Right lobe of liver (tissue), 6 donors: ENCODE measurements around the gene CHD2. TPM values are rescaled to one million over a fixed set of nuclear protein-coding genes. Genes with fewer than 3 reads are reported as not detected.
A peak's percentile ranks its signal among the peaks of the same experiment; 100 is the strongest.
"Not testable (repeated sequence)": the region's sequence is repeated elsewhere in the genome, so short reads cannot be mapped to it uniquely, and the experiment has no call there.

Experiments
- ATAC-seq, 4 donors: fragments of 200-7000 bp; cut with Tn5 transposase; one replicate each; pipeline ENCODE4 v1.9.1; 2020; ENCODE audit warnings: mild to moderate bottlenecking in 4 of 4, moderate library complexity in 4 of 4
- DNase-seq, 3 donors: peaks; one replicate each; pipeline ENCODE4 v3.0.0-alpha.2; 2020
- H3K27ac ChIP-seq, 3 donors: fragments of 200-600 bp; one replicate each; pipeline ENCODE4 v1.8.0; 2022
- H3K27me3 ChIP-seq, 2 donors: fragments of 200-600 bp; one replicate each; pipeline ENCODE4 v1.8.0; 2022
- H3K36me3 ChIP-seq, 4 donors: fragments of 200-600 bp; sonication (generic) in 1 of 4; one replicate each; pipeline versions ENCODE4 v1.5.1 to v1.8.0; 2017 to 2022; ENCODE audit warnings: control low read depth in 1 of 4
- H3K4me1 ChIP-seq, 4 donors: fragments of 200-600 bp; sonication (generic) in 1 of 4; one replicate each; pipeline versions ENCODE4 v1.5.1 to v1.8.0; 2017 to 2022; ENCODE audit warnings: control low read depth in 1 of 4
- H3K4me3 ChIP-seq, 3 donors: fragments of 200-600 bp; one replicate each; pipeline ENCODE4 v1.8.0; 2022
- H3K9me3 ChIP-seq, 4 donors: fragments of 200-600 bp; sonication (generic) in 1 of 4; one replicate each; pipeline versions ENCODE4 v1.5.1 to v1.8.0; 2017 to 2022; ENCODE audit warnings: control low read depth in 1 of 4
- POLR2A ChIP-seq: fragments of 450-650 bp; IDR thresholded peaks from one replicate; pipeline ENCODE4 v1.6.1; 2017; ENCODE audit warnings: antibody characterized with exemption, mild to moderate bottlenecking
- WGBS: methylation state at CpG from one replicate; pipeline ENCODE4 v1.1.6; 2018; ENCODE audit warnings: low coverage, low lambda C conversion rate; ENCODE audit not compliant: insufficient coverage; ENCODE audit errors: missing lambda C conversion rate; 5-methylcytosine and 5-hydroxymethylcytosine counted together
- intact Hi-C, 2 donors: fragments of 100-400 bp; cut with DNase I; formaldehyde crosslinking; loops; one replicate each; pipeline versions ENCODE4 v1.11.2 to v1.14.1; 2022
- total RNA-seq, 6 experiments: library from RNA; depleted of rRNA in 2 of 6; stranded (reverse); fragments of >200 nt in 2 of 6; fragmentation: NEBNext Ultra II Directional in 3 of 6; extraction: Animal tissue kit (Norgen Biotek cat#: 25700) in 3 of 6; gene quantifications; one replicate each; pipeline versions ENCODE4 v1.1.0 to v1.2.4, GENCODE V29; 2016 to 2023
- TF ChIP-seq, protein P1 (sequence below), 4 donors: fragments of 200-600 bp in 3 of 4; fragments of 450-650 bp in 1 of 4; IDR thresholded peaks; one replicate each; pipeline versions ENCODE4 v1.5.1 to v1.8.0; 2016 to 2022; ENCODE audit warnings: antibody characterized with exemption in 4 of 4, mild to moderate bottlenecking in 2 of 4
- donor health status: DM: no; HTN: yes; CAD: no.
- donor health status: DM: no; HTN: no; CAD: no.
- donor health status: DM: no; HTN: no; CAD: no.
- donor health status: DM: no; HTN: yes; CAD: no.
- donor health status: DM: no; HTN: yes; CAD: no.

CHD2 gene
- total RNA-seq, 6 experiments from 2014 or later: 41.4 to 65.0 (median 56.6) TPM

DNA sequence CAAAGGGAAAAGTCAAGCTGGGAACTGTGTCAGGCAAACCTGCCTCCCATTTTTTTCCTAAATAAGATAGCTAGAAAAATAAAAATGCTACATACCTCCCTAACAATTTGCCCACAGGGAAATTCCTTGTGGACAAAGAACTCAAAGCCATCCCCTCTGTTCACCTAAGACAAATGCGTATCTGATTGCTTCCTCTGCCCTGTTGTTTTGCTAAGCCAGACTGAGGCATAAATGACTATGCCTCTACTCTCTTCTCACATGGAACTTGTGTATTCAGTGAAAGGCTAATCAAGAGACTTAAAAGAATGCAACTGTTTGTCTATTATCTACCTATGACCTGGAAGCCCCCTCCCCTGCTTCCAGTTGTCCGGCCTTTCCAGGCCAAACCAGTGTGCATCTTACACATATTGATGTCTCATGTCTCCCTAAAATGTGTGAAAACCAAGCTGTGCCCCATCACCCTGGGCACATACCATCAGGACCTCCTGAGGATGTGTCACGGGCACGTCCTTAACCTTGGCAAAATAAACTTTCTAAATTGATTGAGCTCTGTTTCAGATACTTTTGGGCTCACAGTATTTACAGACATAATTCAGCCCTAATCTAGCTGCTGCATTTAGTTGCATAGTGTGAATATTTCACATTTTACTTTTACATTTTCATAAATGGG lies 15.8 kb downstream of the CHD2 start:
- peaks cover 0 to 95% (median 35%) of the 10 kb centered on the region in 4 donors for H3K4me1 ChIP-seq
- TF ChIP-seq, protein P1, sequence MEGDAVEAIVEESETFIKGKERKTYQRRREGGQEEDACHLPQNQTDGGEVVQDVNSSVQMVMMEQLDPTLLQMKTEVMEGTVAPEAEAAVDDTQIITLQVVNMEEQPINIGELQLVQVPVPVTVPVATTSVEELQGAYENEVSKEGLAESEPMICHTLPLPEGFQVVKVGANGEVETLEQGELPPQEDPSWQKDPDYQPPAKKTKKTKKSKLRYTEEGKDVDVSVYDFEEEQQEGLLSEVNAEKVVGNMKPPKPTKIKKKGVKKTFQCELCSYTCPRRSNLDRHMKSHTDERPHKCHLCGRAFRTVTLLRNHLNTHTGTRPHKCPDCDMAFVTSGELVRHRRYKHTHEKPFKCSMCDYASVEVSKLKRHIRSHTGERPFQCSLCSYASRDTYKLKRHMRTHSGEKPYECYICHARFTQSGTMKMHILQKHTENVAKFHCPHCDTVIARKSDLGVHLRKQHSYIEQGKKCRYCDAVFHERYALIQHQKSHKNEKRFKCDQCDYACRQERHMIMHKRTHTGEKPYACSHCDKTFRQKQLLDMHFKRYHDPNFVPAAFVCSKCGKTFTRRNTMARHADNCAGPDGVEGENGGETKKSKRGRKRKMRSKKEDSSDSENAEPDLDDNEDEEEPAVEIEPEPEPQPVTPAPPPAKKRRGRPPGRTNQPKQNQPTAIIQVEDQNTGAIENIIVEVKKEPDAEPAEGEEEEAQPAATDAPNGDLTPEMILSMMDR (IDR thresholded peaks at IDR 0.05): no peak
- TF ChIP-seq POLR2A: no peak
- ATAC-seq: no peak
- no peak for DNase-seq
- 58% methylated on average over 4 of the region's 4 CpGs for WGBS
- peak overlapping the region; percentile 25 to 99 (median 64) for H3K27ac ChIP-seq
- H3K4me3 ChIP-seq: no peak overlapping the region
- intact Hi-C loops: loop anchor here in 1 of 2 donors (5.0 kb wide), 1 partner anchor 114 kb away; no protein-coding TSS in a partner anchor
- H3K9me3 ChIP-seq: no peaks in the 10 kb centered on the region
- H3K36me3 ChIP-seq: no peaks in the 10 kb centered on the region
- no peaks in the 10 kb centered on the region for H3K27me3 ChIP-seq

GRCh38 chr15:92917598-92918407 lies 17.7 kb downstream of the CHD2 start:
- Histone ChIP-seq H3K4me1 (peaks cover 0 to 91% (median 27%) of the 10 kb centered on the region in 4 donors), H3K36me3 (peaks cover 0 to 5% (median 0%) of the 10 kb centered on the region in 4 donors), H3K27ac (peak overlapping the region; percentile 80 to 99 (median 92)), H3K9me3 (no peaks in the 10 kb centered on the region), H3K4me3 (peak overlapping the region in 1 of 3 donors; percentile 10), H3K27me3 (no peaks in the 10 kb centered on the region)
- intact Hi-C loops: loop anchor here in 1 of 2 donors (5.0 kb wide), 1 partner anchor 116 kb away; no protein-coding TSS in a partner anchor
- peak; percentile 87 to 95 (median 88) for DNase-seq
- 5% methylated on average over 11 of the region's 11 CpGs for WGBS
- TF ChIP-seq POLR2A: no peak
- TF ChIP-seq, protein P1 (IDR thresholded peaks at IDR 0.05): peak; percentile 92 to 94 (median 94)
- peak; percentile 69 to 84 (median 80) for ATAC-seq

DNA sequence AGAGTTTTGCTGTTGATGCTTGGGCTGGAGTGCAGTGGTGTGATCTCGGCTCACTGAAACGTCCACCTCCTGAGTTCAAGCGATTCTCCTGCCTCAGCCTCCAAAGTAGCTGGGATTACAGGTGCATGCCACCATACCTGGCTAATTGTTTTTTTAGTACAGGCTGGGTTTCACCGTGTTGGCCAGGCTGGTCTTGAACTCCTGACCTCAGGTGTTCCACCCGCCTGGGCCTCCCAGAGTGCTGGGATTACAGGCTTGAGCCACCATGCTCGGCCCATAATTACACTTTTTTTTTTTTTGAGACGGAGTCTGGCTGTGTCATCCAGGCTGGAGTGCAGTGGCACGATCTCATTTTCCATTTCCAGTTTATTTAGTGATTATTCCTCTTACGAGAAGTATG lies 18.8 kb downstream of the CHD2 start:
- not testable (repeated sequence) for H3K4me3 ChIP-seq, DNase-seq, H3K27me3 ChIP-seq, ATAC-seq, H3K36me3 ChIP-seq, H3K9me3 ChIP-seq
- intact Hi-C loops: loop anchor here in 1 of 2 donors (5.0 kb wide), 1 partner anchor 117 kb away; no protein-coding TSS in a partner anchor
- Histone ChIP-seq H3K27ac (peak overlapping the region in 2 of 3 donors; percentile 92 to 99), H3K4me1 (peaks cover 0 to 80% (median 22%) of the 10 kb centered on the region in 4 donors)
- 69% methylated on average over 8 of the region's 9 CpGs for WGBS

DNA sequence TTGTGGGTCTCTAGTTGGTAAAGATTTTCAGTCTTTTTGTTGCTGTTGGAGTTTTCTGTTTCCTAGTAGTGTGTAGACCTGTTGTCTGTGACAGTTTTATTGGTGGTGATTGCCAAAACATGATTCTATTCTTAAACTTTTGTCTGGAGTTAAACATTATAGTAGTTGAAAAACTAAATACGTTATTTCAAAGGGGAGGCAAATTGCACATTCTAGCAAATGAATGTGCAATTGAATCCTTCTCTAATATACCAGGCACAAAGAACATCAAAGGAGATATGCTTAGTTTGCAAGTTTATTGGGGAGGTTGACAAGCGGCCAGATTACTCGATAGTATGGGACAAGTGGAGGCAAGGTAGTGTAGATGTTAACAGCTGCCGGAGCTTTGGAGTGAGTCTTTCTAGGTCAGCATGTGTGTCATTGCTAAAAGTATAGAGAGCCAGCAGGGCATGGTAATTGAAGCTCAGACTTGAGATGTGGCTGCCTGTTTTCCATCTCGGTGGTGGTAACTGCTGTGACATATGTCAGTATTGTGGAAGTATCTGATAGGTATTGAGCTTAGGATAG lies 20.6 kb downstream of the CHD2 start:
- whole genome bisulfite sequencing: 48% methylated on average over 5 of the region's 5 CpGs
- intact Hi-C loops: no loop called here
- peak overlapping the region in 2 of 3 donors; percentile 50 to 99 for H3K27ac ChIP-seq
- no peak overlapping the region for H3K4me3 ChIP-seq
- no peak for DNase-seq
- H3K27me3 ChIP-seq: no peaks in the 10 kb centered on the region
- ATAC-seq: no peak
- peaks cover 0 to 16% (median 11%) of the 10 kb centered on the region in 4 donors for H3K36me3 ChIP-seq
- TF ChIP-seq POLR2A: no peak
- TF ChIP-seq, protein P1 (IDR thresholded peaks at IDR 0.05): no peak
- no peaks in the 10 kb centered on the region for H3K9me3 ChIP-seq
- H3K4me1 ChIP-seq: peaks cover 0 to 62% (median 17%) of the 10 kb centered on the region in 4 donors
